ENCODE data around the gene MSLN.

DNA sequence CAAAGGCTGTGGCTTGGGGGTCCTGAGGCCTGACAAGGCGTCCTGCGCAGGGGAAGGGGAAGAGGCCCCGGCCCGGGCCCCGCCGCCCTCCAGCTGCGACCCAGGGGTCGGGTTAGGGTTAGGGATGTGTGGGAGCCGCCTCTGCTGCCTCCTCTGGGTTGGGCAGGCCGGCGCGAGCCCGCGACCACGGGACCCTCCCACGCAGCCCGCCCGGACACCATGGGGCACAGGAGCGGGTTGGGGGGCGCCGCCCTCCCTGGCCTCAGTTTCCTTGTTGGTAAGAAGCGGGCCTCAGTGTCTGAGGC is 20.1 kb upstream of the MSLN start:
- TF ChIP-seq CTCF (IDR thresholded peaks at IDR 0.05) (no peak), POLR2A (IDR thresholded peaks at IDR 0.05) (no peak)
